Measurements from ENCODE around the gene SEPSECS.

- no peak for TF ChIP-seq POLR2AphosphoS5 (IDR thresholded peaks at IDR 0.05; ENCODE audit: low read depth, low read length)
- no peak for TF ChIP-seq POLR2A (IDR thresholded peaks at IDR 0.05; ENCODE audit: low read depth, low read length)
Measured at GRCh38 chr4:25133132-25133531, 27.1 kb downstream of the SEPSECS start.

All from GM12892 (cell line).